Mammary microvascular endothelial cell (primary cell): Measurements from ENCODE around the gene OR2K2. TPM values are rescaled to one million over a fixed set of nuclear protein-coding genes. Genes with fewer than 3 reads are reported as not detected.

Source experiments
- total RNA-seq: library from RNA; depleted of rRNA; stranded (reverse); fragments of >200 nt; gene quantifications from 2 replicates; pipeline ENCODE4 v1.2.3, GENCODE V29; 2015

OR2K2 gene
- not detected in 2 replicates for total RNA-seq

GRCh38 chr9:111330124-111330523, at the start of gene OR2K2:
Gene OR2K2, minus strand, starts transcription at chr9:111330224. Its CDS starts 1,791 bp downstream, at chr9:111328433.

Other genes with a start within 250 kb of the OR2K2 start
- 44.7 and 59.1 TPM in 2 replicates for gene ECPAS, start 154.2 kb upstream of the OR2K2 start, total RNA-seq
- gene ZNF483, start 195.0 kb upstream of the OR2K2 start, total RNA-seq: 0.47 and 0.69 TPM in 2 replicates